HG03159 (cell line): Measurements from ENCODE around the gene PRKG2.
A peak's percentile ranks its signal among the peaks of the same experiment; 100 is the strongest.

Experiments
- ATAC-seq: cut with Tn5 transposase; IDR thresholded peaks from one replicate; pipeline ENCODE4 v1.9.1; 2021; ENCODE audit warnings: mild to moderate bottlenecking, moderate library complexity; ENCODE audit not compliant: unreplicated experiment

Gene PRKG2

DNA sequence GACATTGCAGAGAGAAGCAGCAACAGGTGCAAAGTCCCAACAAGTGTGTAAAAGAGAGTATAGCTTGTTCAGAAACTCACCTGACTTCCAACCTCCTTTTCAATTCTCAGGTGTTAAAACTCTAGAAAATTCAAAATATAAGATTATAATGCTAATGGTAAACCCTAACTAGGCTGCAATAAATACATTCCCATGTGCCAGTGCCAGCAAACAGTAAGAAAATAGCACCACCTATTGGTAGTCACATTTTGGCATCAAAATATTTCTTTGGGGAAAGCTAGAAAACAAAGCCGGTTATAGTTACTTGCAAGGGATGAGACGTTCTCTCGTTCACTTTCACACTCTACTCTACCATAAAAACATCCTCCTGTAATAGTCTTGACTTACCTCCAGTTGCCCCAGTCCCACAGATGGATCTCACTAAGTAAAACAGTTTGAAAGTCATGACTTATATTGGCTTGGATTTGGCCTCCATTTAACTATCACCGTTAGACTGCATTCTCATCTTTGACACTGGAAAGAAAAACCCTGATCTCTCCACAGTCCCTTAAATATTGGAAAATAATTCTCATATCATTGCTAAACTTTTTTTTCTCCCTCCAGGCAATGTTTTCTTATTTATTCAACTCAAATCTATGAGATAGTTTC is 174.9 kb downstream of the PRKG2 start:
- ATAC-seq, result peak; percentile 79

DNA sequence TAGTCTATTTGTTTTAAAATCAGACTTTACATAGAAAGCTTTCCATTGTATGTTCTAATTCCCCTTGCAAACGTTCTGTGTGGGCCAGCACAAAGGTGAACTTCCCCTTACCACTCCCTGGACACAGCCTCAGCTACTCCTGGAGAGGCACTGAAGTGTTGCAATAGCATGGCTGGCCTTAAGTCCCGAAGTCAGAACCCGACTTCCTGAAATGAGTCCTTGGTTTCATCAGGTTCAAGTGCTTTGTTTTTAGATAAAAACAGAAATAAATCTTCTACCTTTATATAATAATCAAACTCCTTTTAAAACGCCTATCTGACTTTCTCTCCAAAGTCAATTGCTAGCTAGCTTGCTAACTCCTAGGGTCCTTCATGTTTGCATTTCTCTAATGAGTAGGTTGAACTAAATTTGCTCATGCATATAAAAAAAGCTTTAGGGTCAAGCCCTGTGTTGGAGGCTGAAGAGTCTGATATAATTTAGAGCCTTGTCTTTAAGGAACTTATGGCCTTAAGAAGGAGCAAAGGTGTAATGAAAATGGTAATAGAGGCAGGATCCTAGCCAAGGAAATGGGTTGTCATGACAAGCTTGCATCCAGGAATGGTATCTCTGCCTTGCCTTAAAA is 175.6 kb downstream of the PRKG2 start:
- ATAC-seq, result peak; percentile 13

GRCh38 chr4:81038636-81039350 is 176.2 kb downstream of the PRKG2 start:
- no peak for ATAC-seq
